ENCODE results near the gene STARD10.
A peak's percentile ranks its signal among the peaks of the same experiment; 100 is the strongest.

The STARD10 gene

DNA sequence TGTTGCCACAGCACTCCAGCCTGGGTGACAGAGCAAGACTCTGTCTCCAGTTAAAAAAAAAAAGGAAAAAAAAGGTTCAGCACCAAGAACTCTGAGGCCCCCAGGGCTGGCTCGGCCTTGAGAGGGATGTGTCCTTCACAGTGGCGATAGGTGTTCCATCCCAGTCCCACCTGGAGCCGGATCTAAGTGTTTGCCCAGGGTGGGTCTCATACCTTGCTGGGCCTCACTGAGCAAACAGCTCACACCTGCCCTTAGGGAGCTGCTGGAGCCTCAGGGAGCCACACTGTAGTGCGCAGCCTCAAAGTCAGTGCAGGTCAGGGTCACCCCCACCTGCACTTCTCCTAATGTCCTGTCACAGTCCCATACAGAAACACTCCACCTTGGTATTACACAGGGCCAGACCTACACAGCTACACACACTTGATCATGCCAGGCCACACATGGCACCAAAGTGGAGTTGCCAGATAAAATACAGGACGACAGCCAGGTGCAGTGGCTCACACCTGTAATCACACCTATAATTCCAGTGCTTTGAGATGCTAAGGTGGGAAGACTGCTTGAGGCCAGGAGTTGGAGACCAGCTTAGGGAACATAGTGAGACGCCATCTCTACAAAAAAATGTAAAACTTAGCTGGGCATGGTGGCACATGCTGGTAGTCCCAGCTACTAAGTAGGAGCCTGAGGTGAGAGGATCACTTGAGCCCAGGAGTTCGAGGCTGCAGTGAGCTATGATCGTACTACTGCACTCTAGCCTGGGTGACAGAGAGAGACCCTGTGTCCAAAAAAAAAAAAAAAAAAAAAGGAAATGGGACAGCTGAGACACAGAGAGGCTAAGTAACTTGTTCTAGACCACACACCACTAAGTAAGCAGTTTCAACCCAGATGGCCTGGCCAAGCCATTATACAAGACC lies 7.3 kb downstream of the STARD10 start:
- H3K9me3 ChIP-seq (ENCODE audit: insufficient read depth, low read depth, low read length), result no peaks in the 10 kb centered on the region
- H3K9ac ChIP-seq (ENCODE audit: low read depth, low read length), result no peak overlapping the region
- H3K4me3 ChIP-seq (ENCODE audit: low read length), result no peak overlapping the region
- 0 out of 2 replicates have a peak, but pooled peaks cover 2% of the 10 kb centered on the region for H3K4me1 ChIP-seq (ENCODE audit: insufficient read depth, low read length)
- no peak overlapping the region for H3K27ac ChIP-seq (ENCODE audit: low read depth, low read length)
- H3K36me3 ChIP-seq (ENCODE audit: insufficient read depth, low read length), result no peaks in the 10 kb centered on the region
- WGBS, result 90% methylated on average over 8 of the region's 8 CpGs
- no peaks in the 10 kb centered on the region for H3K27me3 ChIP-seq (ENCODE audit: insufficient read depth, low read length)

DNA sequence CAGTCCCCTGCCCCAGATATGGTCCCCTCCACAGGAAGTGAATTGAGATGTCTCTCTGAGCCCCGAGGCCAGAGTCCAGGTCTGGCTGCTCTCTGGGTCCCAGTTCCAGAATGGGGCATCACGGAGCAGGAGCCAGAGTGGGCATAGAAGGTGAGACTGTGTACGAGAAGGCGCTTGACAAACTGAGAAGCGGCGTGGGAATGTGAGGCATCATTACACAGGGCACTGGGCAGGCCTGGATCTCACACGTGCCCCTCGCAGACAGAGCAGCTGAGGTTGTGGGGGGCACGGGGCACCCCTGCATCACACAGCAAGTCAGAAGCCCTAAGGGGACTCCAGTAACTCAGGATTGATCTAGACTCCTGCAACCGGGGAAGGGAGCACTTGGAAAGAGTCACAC lies 9.2 kb downstream of the STARD10 start:
- Histone ChIP-seq H3K27me3 (ENCODE audit: insufficient read depth, low read length) (peaks cover 11% of the 10 kb centered on the region), H3K36me3 (ENCODE audit: insufficient read depth, low read length) (no peaks in the 10 kb centered on the region), H3K9ac (ENCODE audit: low read depth, low read length) (no peak overlapping the region), H3K27ac (ENCODE audit: low read depth, low read length) (no peak overlapping the region), H3K4me1 (ENCODE audit: insufficient read depth, low read length) (peaks cover 2% of the 10 kb centered on the region; the same call in 1 of the 2 replicates), H3K4me3 (ENCODE audit: low read length) (no peak overlapping the region), H3K9me3 (ENCODE audit: insufficient read depth, low read depth, low read length) (no peaks in the 10 kb centered on the region)
- WGBS, result 90% methylated on average over 10 of the region's 10 CpGs

DNA sequence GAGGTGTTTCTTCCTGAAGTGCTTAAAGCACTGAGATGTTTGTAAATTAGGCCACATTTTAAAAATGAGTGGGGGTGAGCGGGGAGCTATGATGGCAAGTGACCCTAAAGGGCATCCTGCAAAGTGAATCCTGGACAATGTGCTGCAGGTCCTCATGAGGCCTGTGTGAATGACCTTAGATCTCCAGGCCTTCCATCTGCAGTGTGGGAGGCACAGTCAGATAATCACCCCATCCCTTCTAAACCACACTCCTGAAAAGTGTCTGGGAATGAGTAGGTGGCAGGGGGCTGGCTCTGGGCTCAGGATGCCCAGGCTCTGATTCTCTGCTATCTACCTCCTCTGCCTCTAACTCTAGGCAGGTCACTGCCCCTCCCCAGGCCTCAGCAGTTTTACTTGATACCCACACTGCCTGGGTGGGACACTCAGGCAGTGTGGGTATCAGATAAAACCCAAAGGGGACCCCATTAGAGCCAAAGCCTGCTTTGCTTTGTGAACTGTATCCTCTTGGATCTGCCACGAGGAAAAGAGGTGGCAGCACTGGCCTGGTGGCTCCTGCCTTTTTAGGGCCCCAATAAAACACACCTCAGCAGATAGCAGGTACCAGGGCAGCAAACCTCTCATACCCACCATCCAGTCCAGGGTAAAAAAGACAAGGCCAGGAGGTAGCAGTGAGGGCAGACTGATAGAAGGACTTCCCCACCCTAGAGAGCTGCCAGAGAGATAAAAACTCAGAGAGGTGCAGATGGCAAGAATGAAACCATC lies 10.5 kb downstream of the STARD10 start:
- no peaks in the 10 kb centered on the region for H3K9me3 ChIP-seq (ENCODE audit: insufficient read depth, low read depth, low read length)
- WGBS, result 89% methylated on average over 2 of the region's 2 CpGs
- H3K36me3 ChIP-seq (ENCODE audit: insufficient read depth, low read length), result no peaks in the 10 kb centered on the region
- H3K27me3 ChIP-seq (ENCODE audit: insufficient read depth, low read length), result peaks cover 11% of the 10 kb centered on the region
- H3K27ac ChIP-seq (ENCODE audit: low read depth, low read length), result no peak overlapping the region
- H3K9ac ChIP-seq (ENCODE audit: low read depth, low read length), result no peak overlapping the region
- H3K4me1 ChIP-seq (ENCODE audit: insufficient read depth, low read length), result peaks cover 2% of the 10 kb centered on the region; the same call in 1 of the 2 replicates
- no peak overlapping the region for H3K4me3 ChIP-seq (ENCODE audit: low read length)

DNA sequence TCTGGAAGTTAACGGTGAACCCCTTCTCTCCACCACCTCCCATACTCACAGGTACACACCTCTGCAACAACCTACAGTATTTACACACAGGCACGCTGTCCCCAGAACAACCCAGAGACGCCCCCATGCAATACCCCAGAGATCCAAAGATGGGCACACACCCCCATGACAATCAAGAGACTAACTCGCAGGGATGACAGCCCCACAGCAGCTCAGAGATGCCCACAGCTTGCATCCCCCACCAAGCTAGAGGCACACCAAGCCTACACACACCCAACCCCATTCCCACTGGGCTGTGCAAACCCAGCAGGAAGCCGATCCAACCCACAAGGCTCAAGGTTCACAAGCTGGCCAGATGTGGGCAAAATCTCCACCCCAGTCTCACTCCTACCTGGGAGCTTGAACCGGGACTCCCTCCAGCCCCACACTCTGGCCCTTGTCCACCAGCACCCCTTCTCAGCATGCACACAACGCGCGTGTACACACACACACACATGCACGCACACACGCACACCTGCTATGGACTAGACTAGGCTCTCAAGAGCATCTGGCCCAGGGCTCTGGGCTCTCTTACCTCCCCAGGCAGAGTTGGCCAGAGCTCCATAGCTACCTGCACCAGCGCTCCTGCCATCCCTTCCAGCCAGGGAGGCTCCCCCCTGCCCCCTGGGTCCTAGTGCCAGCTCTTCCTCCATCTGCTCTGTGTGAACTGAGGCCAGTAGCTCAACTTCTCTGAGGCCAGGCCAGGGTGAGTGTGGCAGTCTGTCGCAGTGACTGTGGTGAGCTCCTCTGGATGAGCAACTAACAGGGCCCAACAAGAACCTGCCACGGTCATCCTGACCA lies 11.5 kb downstream of the STARD10 start:
- peaks cover 11% of the 10 kb centered on the region for H3K27me3 ChIP-seq (ENCODE audit: insufficient read depth, low read length)
- H3K36me3 ChIP-seq (ENCODE audit: insufficient read depth, low read length), result no peaks in the 10 kb centered on the region
- WGBS, result 20% methylated on average over 14 of the region's 14 CpGs
- no peak overlapping the region for H3K27ac ChIP-seq (ENCODE audit: low read depth, low read length)
- peaks cover 2% of the 10 kb centered on the region; the same call in 1 of the 2 replicates for H3K4me1 ChIP-seq (ENCODE audit: insufficient read depth, low read length)
- no peaks in the 10 kb centered on the region for H3K9me3 ChIP-seq (ENCODE audit: insufficient read depth, low read depth, low read length)
- H3K9ac ChIP-seq (ENCODE audit: low read depth, low read length), result no peak overlapping the region
- H3K4me3 ChIP-seq (ENCODE audit: low read length), result peak overlapping the region; percentile 47

DNA sequence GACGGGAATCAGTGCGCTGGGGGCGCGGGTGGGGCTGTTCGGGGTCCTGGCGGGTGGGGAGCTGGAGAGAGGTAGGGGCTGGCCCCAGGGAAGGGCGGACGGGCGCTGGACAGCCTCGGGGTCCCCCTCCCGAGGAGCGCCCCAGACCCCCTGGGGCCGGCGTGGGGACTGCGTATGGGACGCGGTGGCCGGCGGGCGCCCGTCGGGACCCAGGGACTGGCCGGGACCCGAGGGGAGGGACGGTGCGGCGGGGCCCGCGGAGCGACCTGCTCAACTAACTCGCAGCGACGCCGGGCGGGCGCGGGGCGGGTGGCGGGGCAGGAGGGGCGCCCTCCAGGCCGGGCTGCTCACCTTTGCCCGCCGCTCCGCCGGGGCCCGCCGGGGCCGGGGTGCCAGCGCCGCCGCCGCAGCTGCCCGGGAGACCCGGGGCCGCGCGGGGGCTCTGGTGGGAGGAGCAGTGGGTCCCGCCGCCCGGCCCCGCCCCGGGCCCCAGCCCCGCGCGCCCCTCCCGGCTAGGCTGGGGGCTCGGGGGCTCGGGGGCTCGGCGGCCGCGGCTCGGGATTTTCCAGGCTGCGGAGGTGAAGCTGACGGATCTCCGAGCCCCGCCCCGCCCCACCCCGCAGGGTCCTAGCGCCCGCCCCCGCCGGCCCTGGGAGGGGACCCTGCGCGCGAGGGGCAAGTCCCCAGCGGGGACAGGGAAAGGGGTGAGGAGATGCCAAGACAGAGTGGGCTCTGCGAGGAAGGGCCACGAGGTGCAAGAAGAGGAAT lies 12.3 kb downstream of the STARD10 start:
- H3K9me3 ChIP-seq (ENCODE audit: insufficient read depth, low read depth, low read length), result no peaks in the 10 kb centered on the region
- peaks cover 11% of the 10 kb centered on the region for H3K27me3 ChIP-seq (ENCODE audit: insufficient read depth, low read length)
- H3K36me3 ChIP-seq (ENCODE audit: insufficient read depth, low read length), result no peaks in the 10 kb centered on the region
- no peak overlapping the region for H3K9ac ChIP-seq (ENCODE audit: low read depth, low read length)
- peak overlapping the region; percentile 50 for H3K4me3 ChIP-seq (ENCODE audit: low read length)
- peaks cover 2% of the 10 kb centered on the region; the same call in 1 of the 2 replicates for H3K4me1 ChIP-seq (ENCODE audit: insufficient read depth, low read length)
- 1% methylated on average over 87 of the region's 89 CpGs for WGBS
- no peak overlapping the region for H3K27ac ChIP-seq (ENCODE audit: low read depth, low read length)

DNA sequence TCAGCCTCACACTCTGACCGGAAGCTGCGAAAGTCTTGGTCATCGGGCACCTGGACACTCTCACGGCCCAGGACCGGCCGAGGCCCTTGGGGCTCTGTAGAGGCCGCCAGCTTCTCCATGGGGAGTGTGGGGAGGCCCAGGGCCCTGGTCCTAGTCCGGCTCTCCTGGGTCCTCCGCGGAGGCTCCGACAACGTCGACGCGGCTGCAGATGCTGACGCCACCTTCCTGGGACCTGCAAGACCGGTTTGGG lies 12.9 kb downstream of the STARD10 start:
- no peak overlapping the region for H3K27ac ChIP-seq (ENCODE audit: low read depth, low read length)
- 15% methylated on average over 17 of the region's 17 CpGs for WGBS
- peak overlapping the region; percentile 50 for H3K4me3 ChIP-seq (ENCODE audit: low read length)
- peaks cover 11% of the 10 kb centered on the region for H3K27me3 ChIP-seq (ENCODE audit: insufficient read depth, low read length)
- H3K9me3 ChIP-seq (ENCODE audit: insufficient read depth, low read depth, low read length), result no peaks in the 10 kb centered on the region
- no peaks in the 10 kb centered on the region for H3K36me3 ChIP-seq (ENCODE audit: insufficient read depth, low read length)
- H3K4me1 ChIP-seq (ENCODE audit: insufficient read depth, low read length), result peaks cover 2% of the 10 kb centered on the region; the same call in 1 of the 2 replicates
- no peak overlapping the region for H3K9ac ChIP-seq (ENCODE audit: low read depth, low read length)

DNA sequence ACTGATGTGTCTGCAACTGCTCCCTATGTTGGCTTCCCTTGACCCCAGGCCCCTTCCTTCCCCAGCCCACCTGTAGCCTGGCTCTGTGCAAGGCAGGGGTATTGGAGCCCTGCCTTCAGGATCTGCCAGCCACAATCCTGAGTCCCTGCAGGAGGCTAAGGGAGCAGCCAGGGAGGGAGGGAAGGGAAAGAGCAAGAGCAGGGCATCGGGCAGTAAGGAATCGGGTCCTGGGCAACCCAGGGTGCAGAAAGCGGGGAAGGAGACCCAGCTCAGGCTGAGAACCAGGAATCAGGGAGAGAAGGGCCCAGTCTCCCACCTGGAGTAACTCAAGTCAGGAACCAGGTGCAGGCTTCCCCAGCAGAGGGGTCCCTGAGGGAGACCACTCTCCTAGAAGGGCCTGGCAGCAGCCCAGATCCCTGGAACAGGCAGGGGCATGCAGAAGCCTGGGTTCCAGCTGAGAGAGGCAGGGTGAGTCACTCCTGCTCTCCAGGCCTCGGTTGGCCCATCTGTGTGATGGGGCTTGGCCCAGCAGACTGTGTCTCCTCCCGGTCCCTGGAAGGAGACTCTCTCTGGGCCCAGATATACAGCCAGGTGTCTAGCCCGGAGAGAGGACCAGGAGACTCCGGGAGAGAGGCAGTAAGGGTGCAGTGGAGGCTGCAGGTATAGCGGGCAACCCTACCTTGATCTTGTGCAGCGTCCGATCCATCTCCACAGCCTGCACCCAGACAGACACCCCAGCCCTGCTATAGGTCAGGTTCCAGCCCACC lies 13.4 kb downstream of the STARD10 start:
- peaks cover 2% of the 10 kb centered on the region; the same call in 1 of the 2 replicates for H3K4me1 ChIP-seq (ENCODE audit: insufficient read depth, low read length)
- H3K9ac ChIP-seq (ENCODE audit: low read depth, low read length), result no peak overlapping the region

DNA sequence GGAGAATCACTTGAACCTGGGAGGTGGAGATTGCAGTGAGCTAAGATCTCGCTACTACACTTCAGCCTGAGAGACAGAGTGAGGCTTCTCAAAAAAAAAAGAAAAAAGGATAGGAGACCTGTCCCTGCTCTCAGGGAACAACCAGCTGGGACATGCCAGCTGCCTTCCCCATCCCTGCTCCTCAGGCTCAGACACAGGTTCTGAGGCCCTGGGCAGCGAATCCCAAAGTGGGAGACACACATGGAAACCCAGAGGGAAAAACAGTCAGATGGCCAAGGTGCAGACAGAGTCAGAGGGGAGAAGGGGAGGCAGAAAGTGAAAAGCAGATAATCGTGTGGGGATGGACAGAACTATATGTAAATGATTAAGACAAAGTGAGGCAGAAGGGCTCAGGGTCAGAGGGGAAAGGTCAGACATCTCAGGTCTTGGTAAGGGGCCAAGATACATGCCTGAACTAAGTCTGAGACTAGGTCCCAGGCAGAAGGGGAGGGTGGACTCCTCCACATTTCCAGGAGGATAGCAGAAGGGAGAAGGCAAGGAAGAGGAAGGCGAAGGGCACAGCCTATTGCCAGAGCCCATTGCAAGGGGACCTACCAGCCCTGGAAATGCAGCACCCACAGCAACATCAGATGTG lies 14.2 kb downstream of the STARD10 start:
- Histone ChIP-seq H3K9ac (ENCODE audit: low read depth, low read length) (no peak overlapping the region), H3K9me3 (ENCODE audit: insufficient read depth, low read depth, low read length) (no peaks in the 10 kb centered on the region), H3K4me1 (ENCODE audit: insufficient read depth, low read length) (peaks cover 2% of the 10 kb centered on the region; the same call in 1 of the 2 replicates), H3K27me3 (ENCODE audit: insufficient read depth, low read length) (peaks cover 11% of the 10 kb centered on the region), H3K36me3 (ENCODE audit: insufficient read depth, low read length) (no peaks in the 10 kb centered on the region), H3K4me3 (ENCODE audit: low read length) (no peak overlapping the region), H3K27ac (ENCODE audit: low read depth, low read length) (no peak overlapping the region)
- 85% methylated on average over 4 of the region's 4 CpGs for WGBS

More for the DNA sequence above, 13.4 kb downstream of the STARD10 start:
- Histone ChIP-seq H3K9me3 (ENCODE audit: insufficient read depth, low read depth, low read length) (no peaks in the 10 kb centered on the region), H3K4me3 (ENCODE audit: low read length) (peak overlapping the region; percentile 50), H3K27ac (ENCODE audit: low read depth, low read length) (no peak overlapping the region), H3K36me3 (ENCODE audit: insufficient read depth, low read length) (no peaks in the 10 kb centered on the region), H3K27me3 (ENCODE audit: insufficient read depth, low read length) (peaks cover 11% of the 10 kb centered on the region)
- 77% methylated on average over 10 of the region's 10 CpGs for WGBS

DNA sequence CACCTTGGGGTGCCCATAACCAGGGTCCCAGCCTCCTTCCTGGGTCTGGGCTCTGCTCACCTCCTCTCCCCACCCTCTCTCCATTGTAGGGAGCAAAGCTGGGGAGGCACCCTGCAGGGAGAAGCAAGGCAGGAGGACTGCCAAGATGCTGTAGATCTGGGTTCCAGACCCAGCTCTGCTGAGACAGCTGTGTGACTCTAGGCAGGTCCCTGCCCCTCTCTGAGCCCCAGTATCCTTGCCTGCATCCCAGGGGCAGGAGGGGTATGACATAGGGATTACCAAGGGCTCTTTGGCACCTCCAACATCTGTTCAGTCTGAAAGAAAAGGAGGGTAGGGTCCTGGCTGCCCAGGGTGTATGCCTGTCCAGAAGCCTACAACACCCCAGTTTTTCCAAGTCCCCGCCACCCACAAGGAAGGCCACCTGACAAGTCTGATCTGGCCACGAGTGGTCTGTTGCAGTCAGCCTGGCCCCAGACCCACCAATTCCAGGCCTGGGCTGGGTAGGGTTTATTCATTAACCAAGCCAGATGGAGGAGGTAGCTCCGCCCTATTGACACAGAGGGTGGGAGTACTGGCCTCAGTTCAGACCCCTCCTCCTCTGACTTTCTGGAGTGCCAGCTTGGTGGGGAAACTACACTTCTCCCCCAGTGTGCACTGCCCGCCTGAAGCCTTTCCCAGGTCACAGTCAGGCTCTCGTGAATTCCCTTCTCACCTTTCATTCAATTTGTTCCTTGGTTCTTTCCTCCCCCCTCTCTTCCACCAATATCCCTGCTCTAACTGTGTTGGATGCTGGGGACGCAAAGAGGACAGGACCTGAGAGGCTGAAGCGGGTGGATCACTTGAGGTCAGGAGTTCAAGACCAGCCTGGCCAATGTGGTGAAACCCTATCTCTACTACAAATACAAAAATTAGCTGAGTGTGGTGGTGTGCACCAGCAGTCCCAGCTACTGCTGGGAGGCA lies 15.0 kb downstream of the STARD10 start:
- H3K9me3 ChIP-seq (ENCODE audit: insufficient read depth, low read depth, low read length), result no peaks in the 10 kb centered on the region
- no peaks in the 10 kb centered on the region for H3K36me3 ChIP-seq (ENCODE audit: insufficient read depth, low read length)
- WGBS, result 86% methylated on average over 7 of the region's 7 CpGs
- H3K27me3 ChIP-seq (ENCODE audit: insufficient read depth, low read length), result peaks cover 11% of the 10 kb centered on the region
- no peak overlapping the region for H3K4me3 ChIP-seq (ENCODE audit: low read length)
- H3K4me1 ChIP-seq (ENCODE audit: insufficient read depth, low read length), result peaks cover 2% of the 10 kb centered on the region; the same call in 1 of the 2 replicates
- no peak overlapping the region for H3K9ac ChIP-seq (ENCODE audit: low read depth, low read length)
- H3K27ac ChIP-seq (ENCODE audit: low read depth, low read length), result no peak overlapping the region
